ENCODE measurements around the gene PLEKHG5.

DNA sequence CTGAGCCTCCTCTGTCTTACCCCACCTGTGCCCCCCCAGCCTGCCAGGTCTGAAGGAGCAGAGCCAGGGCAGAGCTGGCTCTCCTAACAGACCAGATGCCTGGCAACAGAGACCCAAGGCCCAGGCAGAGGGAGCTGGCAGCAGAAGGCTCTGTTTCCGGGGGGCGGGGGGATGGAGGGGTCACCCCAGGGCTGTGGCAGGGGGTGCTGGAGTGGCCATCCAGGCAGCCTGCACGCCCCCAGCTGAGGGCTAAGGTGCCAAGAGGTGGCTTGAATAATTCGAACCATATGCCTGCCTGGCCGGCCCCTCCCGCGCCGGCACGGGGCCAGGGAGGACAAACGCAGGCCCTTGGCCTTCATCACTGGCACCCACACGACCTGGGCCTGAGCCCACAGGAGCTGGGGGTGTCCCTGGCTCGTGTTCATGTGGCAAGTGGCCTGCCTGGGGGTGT is 16.0 kb upstream of the PLEKHG5 start:
- no peak for TF ChIP-seq TARDBP (IDR thresholded peaks at IDR 0.05)
- no peak for TF ChIP-seq SP1 (IDR thresholded peaks at IDR 0.05)
- TF ChIP-seq HDGF (IDR thresholded peaks at IDR 0.05; ENCODE audit: borderline replicate concordance): no peak
- TF ChIP-seq NFRKB (IDR thresholded peaks at IDR 0.05): no peak
- TF ChIP-seq L3MBTL2 (conservative IDR thresholded peaks at IDR 0.05): no peak
- no peak for TF ChIP-seq CTBP1 (IDR thresholded peaks at IDR 0.05; ENCODE audit: borderline replicate concordance)
- TF ChIP-seq FOXK2 (IDR thresholded peaks at IDR 0.05): no peak
- TF ChIP-seq BHLHE40 (IDR thresholded peaks at IDR 0.05; ENCODE audit: borderline replicate concordance): no peak
- TF ChIP-seq ELF4 (IDR thresholded peaks at IDR 0.05): no peak

All from HEK293T (cell line).